ENCODE measurements around the gene ABL2. TPM values are rescaled to one million over a fixed set of nuclear protein-coding genes. Genes with fewer than 3 reads are reported as not detected.
"Not testable (repeated sequence)": the region's sequence is repeated elsewhere in the genome, so short reads cannot be mapped to it uniquely, and the experiment has no call there.

Gene ABL2
- total RNA-seq, 1 donor from 2014 or later = 35.8 TPM

- Histone ChIP-seq H3K4me3 (ENCODE audit: low read depth, low read length) (no peak overlapping the region), H3K36me3 (ENCODE audit: control insufficient read depth, insufficient read depth, low read length) (no peaks in the 10 kb centered on the region), H3K27me3 (ENCODE audit: control insufficient read depth, insufficient read depth, low read length) (no peaks in the 10 kb centered on the region)
- FAIRE-seq (no peak), DNase-seq (ENCODE audit: low read depth) (no peak)
- no peak for TF ChIP-seq CTCF (IDR thresholded peaks at IDR 0.05; ENCODE audit: insufficient read depth, low read length, severe bottlenecking)
These were observed 32.7 kb upstream of the ABL2 start for GRCh38 chr1:179262183-179262582.

- no peak for FAIRE-seq
These were observed 24.0 kb upstream of the ABL2 start for GRCh38 chr1:179253286-179253972.

GRCh38 chr1:179252606-179253005 lies 23.1 kb upstream of the ABL2 start:
- DNase-seq (ENCODE audit: low read depth) (no peak), FAIRE-seq (no peak)
- H3K4me3 ChIP-seq (ENCODE audit: low read depth, low read length) = no peak overlapping the region
- no peaks in the 10 kb centered on the region for H3K27me3 ChIP-seq (ENCODE audit: control insufficient read depth, insufficient read depth, low read length)
- TF ChIP-seq CTCF (IDR thresholded peaks at IDR 0.05; ENCODE audit: insufficient read depth, low read length, severe bottlenecking) = no peak
- H3K36me3 ChIP-seq (ENCODE audit: control insufficient read depth, insufficient read depth, low read length) = no peaks in the 10 kb centered on the region

More at GRCh38 chr1:179253286-179253972, 24.0 kb upstream of the ABL2 start:
- no peaks in the 10 kb centered on the region for H3K36me3 ChIP-seq (ENCODE audit: control insufficient read depth, insufficient read depth, low read length)
- no peak overlapping the region for H3K4me3 ChIP-seq (ENCODE audit: low read depth, low read length)
- no peak for DNase-seq (ENCODE audit: low read depth)
- no peaks in the 10 kb centered on the region for H3K27me3 ChIP-seq (ENCODE audit: control insufficient read depth, insufficient read depth, low read length)
- no peak for TF ChIP-seq CTCF (IDR thresholded peaks at IDR 0.05; ENCODE audit: insufficient read depth, low read length, severe bottlenecking)

GRCh38 chr1:179251675-179252074 lies 22.2 kb upstream of the ABL2 start:
- Histone ChIP-seq H3K36me3 (ENCODE audit: control insufficient read depth, insufficient read depth, low read length) (no peaks in the 10 kb centered on the region), H3K4me3 (ENCODE audit: low read depth, low read length) (no peak overlapping the region), H3K27me3 (ENCODE audit: control insufficient read depth, insufficient read depth, low read length) (no peaks in the 10 kb centered on the region)
- TF ChIP-seq CTCF (IDR thresholded peaks at IDR 0.05; ENCODE audit: insufficient read depth, low read length, severe bottlenecking) = peak; percentile 40
- FAIRE-seq = no peak
- peak; percentile 49 for DNase-seq (ENCODE audit: low read depth)

GRCh38 chr1:179247923-179248322 lies 18.4 kb upstream of the ABL2 start:
- DNase-seq (ENCODE audit: low read depth) (no peak), FAIRE-seq (no peak)
- Histone ChIP-seq H3K27me3 (ENCODE audit: control insufficient read depth, insufficient read depth, low read length) (no peaks in the 10 kb centered on the region), H3K36me3 (ENCODE audit: control insufficient read depth, insufficient read depth, low read length) (no peaks in the 10 kb centered on the region), H3K4me3 (ENCODE audit: low read depth, low read length) (no peak overlapping the region)
- no peak for TF ChIP-seq CTCF (IDR thresholded peaks at IDR 0.05; ENCODE audit: insufficient read depth, low read length, severe bottlenecking)

GRCh38 chr1:179245426-179245825 lies 15.9 kb upstream of the ABL2 start:
- H3K4me3 ChIP-seq (ENCODE audit: low read depth, low read length); H3K27me3 ChIP-seq (ENCODE audit: control insufficient read depth, insufficient read depth, low read length); DNase-seq (ENCODE audit: low read depth); H3K36me3 ChIP-seq (ENCODE audit: control insufficient read depth, insufficient read depth, low read length); FAIRE-seq: not testable (repeated sequence)
